ENCODE data around the gene PLAC9. TPM values are rescaled to one million over a fixed set of nuclear protein-coding genes. Genes with fewer than 3 reads are reported as not detected.

The PLAC9 gene
- total and polyA plus RNA-seq, 2 donors (not counting 3 experiments of a cell fraction or from before 2014, with no cell fraction given) = 1.7 to 2.0 TPM

- H4K20me1 ChIP-seq (replicated peaks; ENCODE audit: control insufficient read depth, extremely low read depth, insufficient read depth, low read length) = peaks cover 2% of the 10 kb centered on the region
- H3K27ac ChIP-seq (ENCODE audit: insufficient read depth, low read depth, low read length) = no peak overlapping the region
- ChIA-PET POLR2A (no interaction called here), CTCF (interaction anchor here (1.2 to 1.4 kb wide), 2 partner anchors 10 to 13 kb away, joined by 3 to 5 read pairs; no protein-coding TSS in a partner anchor)
- H3K9me3 ChIP-seq (replicated peaks; ENCODE audit: control insufficient read depth, insufficient read depth, low read length) = no peaks in the 10 kb centered on the region
- peaks cover 22% of the 10 kb centered on the region for H3K79me2 ChIP-seq (ENCODE audit: control insufficient read depth, insufficient read depth, low read length)
- BruUV-seq (replicated peaks) = no TSS peak
- no peak overlapping the region for H2AFZ ChIP-seq (ENCODE audit: low read depth, low read length)
- dilution Hi-C loops (cut with MboI; ENCODE audit: extremely low pct_ligation_motif_present, low sequenced_read_pairs) = no loop called here
- no peaks in the 10 kb centered on the region for H3K27me3 ChIP-seq (ENCODE audit: control insufficient read depth in 2 of 2, insufficient read depth in 2 of 2, low read length in 2 of 2)
- H3K4me1 ChIP-seq (ENCODE audit: control insufficient read depth, extremely low read depth, insufficient read depth, low read length) = no peaks in the 10 kb centered on the region
- H3K4me2 ChIP-seq (ENCODE audit: insufficient read depth, low read length) = no peak overlapping the region
- H3K36me3 ChIP-seq (ENCODE audit: control insufficient read depth in 2 of 2, extremely low read depth in 1 of 2, insufficient read depth in 2 of 2, low read length in 2 of 2) = peaks cover 0 to 1% of the 10 kb centered on the region in 2 experiments
- intact Hi-C loops (cut with micrococcal nuclease) = no loop called here
- H3K4me3 ChIP-seq (replicated peaks in 1 of 3; ENCODE audit: insufficient read depth in 1 of 3, low read depth in 1 of 3, low read length in 3 of 3) = no peak overlapping the region
- DNase-seq (ENCODE audit: low read depth, low spot score) (no peak), FAIRE-seq (no peak)
- H3K9ac ChIP-seq (replicated peaks; ENCODE audit: extremely low read depth, insufficient read depth, low read length) = no peak overlapping the region
- no peak for TF ChIP-seq MYC (IDR thresholded peaks at IDR 0.05; ENCODE audit: low read depth, low read length)
- no peak for TF ChIP-seq FOS (IDR thresholded peaks at IDR 0.05; ENCODE audit: borderline replicate concordance, insufficient read depth, low read length)
- no peaks in the 10 kb centered on the region for H3K9me1 ChIP-seq (replicated peaks; ENCODE audit: control insufficient read depth, extremely low read depth, insufficient read depth, low read length)
Measured at GRCh38 chr10:80174641-80175395, 42.3 kb downstream of the PLAC9 start.

- intact Hi-C loops (cut with micrococcal nuclease) = no loop called here
- no peak overlapping the region for H3K9ac ChIP-seq (replicated peaks; ENCODE audit: extremely low read depth, insufficient read depth, low read length)
- TF ChIP-seq CTCF (IDR thresholded peaks at IDR 0.05; ENCODE audit: extremely low read depth in 1 of 2, insufficient read depth in 1 of 2, low read depth in 1 of 2, low read length in 2 of 2) = no peak
- TF ChIP-seq MYC (IDR thresholded peaks at IDR 0.05; ENCODE audit: low read depth, low read length) = no peak
- peaks cover 2% of the 10 kb centered on the region for H4K20me1 ChIP-seq (replicated peaks; ENCODE audit: control insufficient read depth, extremely low read depth, insufficient read depth, low read length)
- no peak overlapping the region for H3K4me2 ChIP-seq (ENCODE audit: insufficient read depth, low read length)
- DNase-seq (ENCODE audit: low read depth, low spot score) (no peak), FAIRE-seq (no peak)
- H3K9me3 ChIP-seq (replicated peaks; ENCODE audit: control insufficient read depth, insufficient read depth, low read length) = no peaks in the 10 kb centered on the region
- no peak overlapping the region for H3K4me3 ChIP-seq (replicated peaks in 1 of 3; ENCODE audit: insufficient read depth in 1 of 3, low read depth in 1 of 3, low read length in 3 of 3)
- POLR2A ChIA-PET = no interaction called here
- H3K27ac ChIP-seq (ENCODE audit: insufficient read depth, low read depth, low read length) = no peak overlapping the region
- H2AFZ ChIP-seq (ENCODE audit: low read depth, low read length) = no peak overlapping the region
- CTCF ChIA-PET = interaction anchor here (1.3 to 2.4 kb wide), 4 partner anchors 11 to 46 kb away, joined by 5 to 11 read pairs (median 6); no protein-coding TSS in a partner anchor
- H3K27me3 ChIP-seq (ENCODE audit: control insufficient read depth in 2 of 2, insufficient read depth in 2 of 2, low read length in 2 of 2) = no peaks in the 10 kb centered on the region
- no peaks in the 10 kb centered on the region for H3K36me3 ChIP-seq (ENCODE audit: control insufficient read depth in 2 of 2, extremely low read depth in 1 of 2, insufficient read depth in 2 of 2, low read length in 2 of 2)
- H3K9me1 ChIP-seq (replicated peaks; ENCODE audit: control insufficient read depth, extremely low read depth, insufficient read depth, low read length) = no peaks in the 10 kb centered on the region
- no peaks in the 10 kb centered on the region for H3K4me1 ChIP-seq (ENCODE audit: control insufficient read depth, extremely low read depth, insufficient read depth, low read length)
- peaks cover 35% of the 10 kb centered on the region for H3K79me2 ChIP-seq (ENCODE audit: control insufficient read depth, insufficient read depth, low read length)
- no TSS peak for BruUV-seq (replicated peaks)
- dilution Hi-C loops (cut with MboI; ENCODE audit: extremely low pct_ligation_motif_present, low sequenced_read_pairs) = no loop called here
Measured at GRCh38 chr10:80176526-80176925, 44.0 kb downstream of the PLAC9 start.
